ENCODE data around the gene IFNL4. TPM values are rescaled to one million over a fixed set of nuclear protein-coding genes. Genes with fewer than 3 reads are reported as not detected.
"Not testable (repeated sequence)": the region's sequence is repeated elsewhere in the genome, so short reads cannot be mapped to it uniquely, and the experiment has no call there.

IFNL4 gene
- total and polyA plus RNA-seq, 9 of the 15 experiments (the other 6 are each of a cell fraction or from before 2014, with no cell fraction given) = not detected

GRCh38 chr19:39219108-39219507 lies 29.5 kb downstream of the IFNL4 start:
- H3K4me3 ChIP-seq; H3K27ac ChIP-seq (ENCODE audit: extremely low read depth, low read depth, low read length); H3K4me1 ChIP-seq (replicated peaks in 1 of 2; ENCODE audit: control insufficient read depth in 2 of 2, insufficient read depth in 2 of 2, low read length in 2 of 2); H3K9me1 ChIP-seq (ENCODE audit: control insufficient read depth, insufficient read depth, low read length); FAIRE-seq; H4K20me1 ChIP-seq (replicated peaks; ENCODE audit: control insufficient read depth, insufficient read depth, low read length); in situ Hi-C loops (cut with MboI); DNase-seq (ENCODE audit: extremely low read depth in 1 of 4, low spot score in 3 of 4); ATAC-seq; H3K36me3 ChIP-seq (ENCODE audit: control insufficient read depth, insufficient read depth, low read length); H3K79me2 ChIP-seq (ENCODE audit: control insufficient read depth, insufficient read depth, low read length); BruUV-seq (replicated peaks); intact Hi-C loops (cut with micrococcal nuclease); H3K9me3 ChIP-seq (replicated peaks; ENCODE audit: control insufficient read depth, insufficient read depth, low read depth, low read length); H2AFZ ChIP-seq (ENCODE audit: low read depth, low read length); H3K9ac ChIP-seq (ENCODE audit: insufficient read depth in 1 of 2, low read depth in 2 of 2, low read length in 2 of 2); H3K4me2 ChIP-seq (ENCODE audit: insufficient read depth, low read length); TF ChIP-seq REST (CRISPR knock-in tag; IDR thresholded peaks at IDR 0.05; ENCODE audit: low read depth): not testable (repeated sequence)
- ChIA-PET POLR2A (interaction anchor here (0.6 kb wide), 2 partner anchors 49 to 96 kb away, joined by 4 read pairs; no protein-coding TSS in a partner anchor), CTCF (ENCODE audit: low intra/inter-chr PET ratio) (interaction anchor here (1.0 kb wide), 1 partner anchor 193 kb away, joined by 4 read pairs; the partner anchor contains the start of gene PLEKHG2)
- under 1% methylated on average over 10 of the region's 10 CpGs for WGBS (ENCODE audit: insufficient coverage, low coverage, missing lambda C conversion rate)
- peaks cover 0 to 18% of the 10 kb centered on the region in 2 experiments; a peak in 3 of 5 replicates for H3K27me3 ChIP-seq (ENCODE audit: control insufficient read depth in 2 of 2, insufficient read depth in 2 of 2, low read length in 2 of 2)
- TF ChIP-seq ADNP (tag; IDR thresholded peaks at IDR 0.05) (0 out of 2 replicates have a peak, but pooled peaks have one; percentile 23), RAD21 (CRISPR knock-in tag; conservative IDR thresholded peaks at IDR 0.05 in 1 of 2, IDR thresholded peaks at IDR 0.05 in 1 of 2) (peak in 1 of 2 experiments; percentile 28; a peak in 2 of 4 replicates), REST (IDR thresholded peaks at IDR 0.05; ENCODE audit: borderline replicate concordance) (peak; percentile 34; the same call in 1 of the 2 replicates), CTCF (IDR thresholded peaks at IDR 0.05 in 2 of 3, conservative IDR thresholded peaks at IDR 0.05 in 1 of 3; ENCODE audit: insufficient read depth in 2 of 3, low read depth in 1 of 3, low read length in 3 of 3) (peak in 2 of 3 experiments; percentile 7 to 33; a peak in 1 of 6 replicates)

Data from K562 (cell line).